Parathyroid adenoma (tissue), 2 donors: Measurements from ENCODE around the gene MPPED1.

Source experiments
- H2AFZ ChIP-seq: fragments of 300-600 bp; sonication (generic); one replicate; pipeline ENCODE4 v1.7.0; 2017; ENCODE audit warnings: antibody characterized with exemption, mild to moderate bottlenecking
- H3K27ac ChIP-seq: fragments of 300-600 bp; sonication (generic); one replicate; pipeline ENCODE4 v1.7.0; 2017
- H3K27me3 ChIP-seq: fragments of 300-600 bp; sonication (generic); one replicate; pipeline ENCODE4 v1.7.0; 2017; ENCODE audit warnings: low read length; ENCODE audit not compliant: control insufficient read depth, insufficient read depth
- H3K36me3 ChIP-seq: fragments of 300-600 bp; sonication (generic); one replicate; pipeline ENCODE4 v1.7.0; 2017; ENCODE audit warnings: low read length; ENCODE audit not compliant: control insufficient read depth, insufficient read depth
- H3K4me1 ChIP-seq: fragments of 300-600 bp; sonication (generic); one replicate; pipeline ENCODE4 v1.7.0; 2017; ENCODE audit warnings: control low read depth
- H3K4me2 ChIP-seq: fragments of 300-600 bp; sonication (generic); one replicate; pipeline ENCODE4 v1.7.0; 2017; ENCODE audit warnings: low read length
- H3K4me3 ChIP-seq: fragments of 300-600 bp; sonication (generic); one replicate; pipeline ENCODE4 v1.7.0; 2017; ENCODE audit warnings: low read depth, low read length
- H3K79me2 ChIP-seq: fragments of 300-600 bp; sonication (generic); one replicate; pipeline ENCODE4 v1.7.0; 2017; ENCODE audit warnings: control low read depth
- H3K9ac ChIP-seq: fragments of 300-600 bp; sonication (generic); one replicate; pipeline ENCODE4 v1.7.0; 2017; ENCODE audit warnings: mild to moderate bottlenecking
- H3K9me3 ChIP-seq: fragments of 300-600 bp; sonication (generic); one replicate; pipeline ENCODE4 v1.7.0; 2017; ENCODE audit warnings: low read length; ENCODE audit not compliant: control insufficient read depth
- TF ChIP-seq, protein P1 (sequence below): fragments of 300-600 bp; sonication (generic); IDR thresholded peaks from one replicate; pipeline ENCODE4 v1.7.0; 2017; ENCODE audit warnings: antibody characterized with exemption, mild to moderate bottlenecking
- donor health status: primary hyperparathyroidism.

Gene MPPED1

GRCh38 chr22:43511276-43511910 is 99.6 kb downstream of the MPPED1 start:
- H3K4me3 ChIP-seq = no peak overlapping the region
- no peaks in the 10 kb centered on the region for H3K27me3 ChIP-seq
- no peaks in the 10 kb centered on the region for H3K9me3 ChIP-seq
- H3K27ac ChIP-seq = no peak overlapping the region
- H3K9ac ChIP-seq = no peak overlapping the region
- no peaks in the 10 kb centered on the region for H3K4me1 ChIP-seq
- no peaks in the 10 kb centered on the region for H3K36me3 ChIP-seq
- no peak overlapping the region for H2AFZ ChIP-seq
- TF ChIP-seq, protein P1, sequence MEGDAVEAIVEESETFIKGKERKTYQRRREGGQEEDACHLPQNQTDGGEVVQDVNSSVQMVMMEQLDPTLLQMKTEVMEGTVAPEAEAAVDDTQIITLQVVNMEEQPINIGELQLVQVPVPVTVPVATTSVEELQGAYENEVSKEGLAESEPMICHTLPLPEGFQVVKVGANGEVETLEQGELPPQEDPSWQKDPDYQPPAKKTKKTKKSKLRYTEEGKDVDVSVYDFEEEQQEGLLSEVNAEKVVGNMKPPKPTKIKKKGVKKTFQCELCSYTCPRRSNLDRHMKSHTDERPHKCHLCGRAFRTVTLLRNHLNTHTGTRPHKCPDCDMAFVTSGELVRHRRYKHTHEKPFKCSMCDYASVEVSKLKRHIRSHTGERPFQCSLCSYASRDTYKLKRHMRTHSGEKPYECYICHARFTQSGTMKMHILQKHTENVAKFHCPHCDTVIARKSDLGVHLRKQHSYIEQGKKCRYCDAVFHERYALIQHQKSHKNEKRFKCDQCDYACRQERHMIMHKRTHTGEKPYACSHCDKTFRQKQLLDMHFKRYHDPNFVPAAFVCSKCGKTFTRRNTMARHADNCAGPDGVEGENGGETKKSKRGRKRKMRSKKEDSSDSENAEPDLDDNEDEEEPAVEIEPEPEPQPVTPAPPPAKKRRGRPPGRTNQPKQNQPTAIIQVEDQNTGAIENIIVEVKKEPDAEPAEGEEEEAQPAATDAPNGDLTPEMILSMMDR = no peak
- no peak overlapping the region for H3K4me2 ChIP-seq
- no peaks in the 10 kb centered on the region for H3K79me2 ChIP-seq

DNA sequence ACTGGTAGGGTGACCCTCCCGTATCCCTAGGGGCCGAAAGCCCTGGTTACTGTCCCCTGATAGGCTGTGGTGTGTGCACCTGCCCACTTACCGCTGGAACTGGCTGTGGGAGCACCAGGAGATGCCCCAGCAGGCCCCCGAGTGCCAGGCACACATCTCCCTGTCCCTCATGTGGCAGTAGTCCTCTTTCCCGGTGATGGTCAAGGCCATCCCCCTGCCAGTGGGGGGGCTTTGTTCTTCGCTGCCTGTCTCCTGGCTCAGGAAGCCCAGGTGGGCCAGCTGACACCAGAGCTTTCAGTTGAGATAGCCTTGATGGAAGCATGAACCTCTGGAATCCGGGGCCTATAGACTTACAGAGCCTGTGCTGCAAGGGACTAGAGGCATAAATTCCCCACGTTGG is 100.5 kb downstream of the MPPED1 start:
- no peak overlapping the region for H3K9ac ChIP-seq
- no peak overlapping the region for H2AFZ ChIP-seq
- no peaks in the 10 kb centered on the region for H3K4me1 ChIP-seq
- no peak overlapping the region for H3K4me2 ChIP-seq
- no peak overlapping the region for H3K27ac ChIP-seq
- no peak overlapping the region for H3K4me3 ChIP-seq
- H3K36me3 ChIP-seq = no peaks in the 10 kb centered on the region
- H3K27me3 ChIP-seq = no peaks in the 10 kb centered on the region
- TF ChIP-seq, protein P1 = no peak
- H3K79me2 ChIP-seq = no peaks in the 10 kb centered on the region
- no peaks in the 10 kb centered on the region for H3K9me3 ChIP-seq

- H2AFZ ChIP-seq = no peak overlapping the region
- H3K4me1 ChIP-seq = no peaks in the 10 kb centered on the region
- no peak overlapping the region for H3K9ac ChIP-seq
- H3K27me3 ChIP-seq = no peaks in the 10 kb centered on the region
- no peak overlapping the region for H3K4me3 ChIP-seq
- no peak overlapping the region for H3K4me2 ChIP-seq
- H3K27ac ChIP-seq = no peak overlapping the region
- no peaks in the 10 kb centered on the region for H3K9me3 ChIP-seq
- no peaks in the 10 kb centered on the region for H3K36me3 ChIP-seq
- H3K79me2 ChIP-seq = no peaks in the 10 kb centered on the region
- TF ChIP-seq, protein P1 = no peak
Measured at GRCh38 chr22:43514476-43515157, 102.8 kb downstream of the MPPED1 start.

DNA sequence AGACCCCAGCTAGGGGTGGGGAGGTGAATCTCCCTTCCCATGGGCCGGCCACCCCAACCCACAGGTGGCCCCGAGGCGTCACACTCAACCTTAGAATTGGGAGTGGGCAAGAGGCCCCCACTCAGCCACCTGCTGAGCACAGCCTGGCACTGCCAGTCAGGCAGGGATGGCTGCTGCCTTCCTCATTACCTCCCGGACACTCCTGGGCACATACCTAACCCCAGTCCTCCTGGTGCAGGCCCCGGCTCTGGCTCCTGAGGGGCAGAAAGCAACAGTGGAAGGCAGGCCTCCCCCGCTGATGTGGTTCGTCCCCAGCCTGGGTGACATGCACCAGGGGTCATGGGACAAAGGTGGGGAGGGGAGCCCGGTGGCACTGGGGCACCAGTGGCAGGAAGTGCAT is 103.6 kb downstream of the MPPED1 start:
- no peaks in the 10 kb centered on the region for H3K9me3 ChIP-seq
- H3K4me3 ChIP-seq = no peak overlapping the region
- H3K36me3 ChIP-seq = no peaks in the 10 kb centered on the region
- no peak overlapping the region for H3K27ac ChIP-seq
- no peak overlapping the region for H2AFZ ChIP-seq
- TF ChIP-seq, protein P1 = no peak
- no peaks in the 10 kb centered on the region for H3K4me1 ChIP-seq
- no peaks in the 10 kb centered on the region for H3K27me3 ChIP-seq
- H3K9ac ChIP-seq = no peak overlapping the region
- no peak overlapping the region for H3K4me2 ChIP-seq
- H3K79me2 ChIP-seq = no peaks in the 10 kb centered on the region

DNA sequence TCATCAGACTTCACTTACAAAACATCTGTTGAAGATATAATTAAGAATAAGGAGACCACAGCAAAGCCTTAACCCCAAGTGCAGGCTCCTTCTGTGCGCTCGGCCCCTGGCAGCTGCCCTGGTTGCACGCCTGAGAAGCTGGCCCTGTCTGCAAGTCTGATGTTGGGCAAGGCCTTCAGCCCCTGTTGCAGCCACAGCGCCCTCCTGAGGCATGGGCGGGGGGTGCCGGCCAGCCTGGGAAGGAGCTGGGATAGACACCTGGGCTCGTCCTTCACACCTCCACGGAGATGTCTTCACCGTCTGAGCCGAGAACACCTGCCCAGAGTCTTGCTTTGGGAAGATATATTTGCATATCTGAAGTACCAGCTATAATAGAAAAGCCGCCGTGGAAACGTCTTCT is 104.1 kb downstream of the MPPED1 start:
- H3K4me3 ChIP-seq = no peak overlapping the region
- no peaks in the 10 kb centered on the region for H3K36me3 ChIP-seq
- H3K4me2 ChIP-seq = no peak overlapping the region

More for the DNA sequence above, 104.1 kb downstream of the MPPED1 start:
- no peaks in the 10 kb centered on the region for H3K79me2 ChIP-seq
- no peaks in the 10 kb centered on the region for H3K4me1 ChIP-seq
- no peak overlapping the region for H3K27ac ChIP-seq
- no peaks in the 10 kb centered on the region for H3K27me3 ChIP-seq
- H3K9me3 ChIP-seq = no peaks in the 10 kb centered on the region
- no peak overlapping the region for H2AFZ ChIP-seq
- TF ChIP-seq, protein P1 = no peak
- no peak overlapping the region for H3K9ac ChIP-seq
